ENCODE results near the gene SMIM41.

Gene SMIM41

DNA sequence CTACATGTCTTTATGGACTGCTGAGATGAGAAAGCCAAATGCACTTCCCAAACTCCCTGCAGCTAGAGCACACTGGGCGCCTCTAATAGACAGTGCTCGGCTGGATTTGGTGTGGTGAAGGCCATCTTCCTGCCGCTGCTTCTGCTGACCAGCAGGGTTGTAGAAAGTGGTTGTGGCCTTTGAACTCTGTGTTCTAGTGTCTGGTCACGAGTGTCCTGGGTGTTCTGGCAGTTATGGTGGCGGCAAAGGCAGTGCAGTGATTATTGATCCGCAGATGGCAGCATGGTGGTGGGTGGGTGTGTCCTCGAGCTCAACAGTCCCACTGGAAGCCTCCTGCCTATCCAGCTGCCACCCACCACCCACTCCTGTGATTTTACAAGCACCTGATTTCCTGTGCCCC is 43.4 kb downstream of the SMIM41 start:
- DNase-seq: no peak

- DNase-seq: no peak
Observed at GRCh38 chr12:52123487-52124186, 44.1 kb downstream of the SMIM41 start.

- DNase-seq: no peak
Observed at GRCh38 chr12:52125476-52125900, 46.0 kb downstream of the SMIM41 start.

- no peak for DNase-seq
Observed at GRCh38 chr12:52126050-52126604, 46.6 kb downstream of the SMIM41 start.

DNA sequence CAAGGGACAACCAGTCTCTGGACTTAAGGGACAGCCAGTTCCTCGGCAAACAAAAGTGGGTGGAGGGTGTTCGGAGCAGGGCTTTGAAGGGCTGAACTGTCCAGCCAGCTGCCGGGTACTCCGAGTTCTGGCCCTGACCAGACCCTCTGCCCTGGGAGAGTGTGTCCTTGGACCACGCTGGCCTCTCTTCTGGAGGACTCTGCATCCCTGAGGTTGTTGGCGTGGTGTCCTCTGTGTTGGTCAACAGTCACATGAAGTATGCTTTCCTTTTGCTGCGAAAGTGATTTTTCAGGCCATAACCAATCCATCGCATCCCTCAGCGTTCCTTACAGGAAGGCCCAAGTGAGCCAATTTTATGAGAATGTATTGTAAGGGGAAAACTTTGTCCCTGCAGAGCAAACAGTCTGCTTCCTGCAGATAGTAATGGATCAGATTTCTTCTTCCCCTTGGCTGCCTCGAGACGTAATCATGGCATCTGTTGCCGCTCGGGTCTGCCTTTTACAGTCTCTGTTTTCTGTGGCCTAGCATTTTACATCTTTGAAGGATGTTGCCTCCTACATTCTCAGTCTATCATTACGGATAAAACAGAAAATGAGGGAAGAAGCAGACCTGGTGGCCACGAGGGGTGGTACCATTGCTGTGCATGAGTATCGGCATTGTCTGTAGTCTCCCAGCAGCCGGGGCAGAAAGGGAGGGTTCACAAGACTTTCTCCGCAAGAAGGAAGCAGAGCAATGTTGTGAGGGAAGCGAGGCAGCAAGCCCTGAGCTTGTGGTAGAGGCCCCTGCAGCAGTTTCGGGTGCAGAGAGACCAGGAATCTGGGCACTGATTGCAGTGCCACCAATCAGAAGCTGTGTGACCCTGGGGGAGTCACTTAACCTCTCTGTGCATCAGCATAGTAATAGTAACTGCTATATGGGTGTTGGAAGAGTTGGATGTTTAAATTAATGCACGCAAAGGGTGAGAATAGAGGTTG is 47.4 kb downstream of the SMIM41 start:
- DNase-seq: no peak

GRCh38 chr12:52127683-52128450 is 48.4 kb downstream of the SMIM41 start:
- no peak for DNase-seq

DNA sequence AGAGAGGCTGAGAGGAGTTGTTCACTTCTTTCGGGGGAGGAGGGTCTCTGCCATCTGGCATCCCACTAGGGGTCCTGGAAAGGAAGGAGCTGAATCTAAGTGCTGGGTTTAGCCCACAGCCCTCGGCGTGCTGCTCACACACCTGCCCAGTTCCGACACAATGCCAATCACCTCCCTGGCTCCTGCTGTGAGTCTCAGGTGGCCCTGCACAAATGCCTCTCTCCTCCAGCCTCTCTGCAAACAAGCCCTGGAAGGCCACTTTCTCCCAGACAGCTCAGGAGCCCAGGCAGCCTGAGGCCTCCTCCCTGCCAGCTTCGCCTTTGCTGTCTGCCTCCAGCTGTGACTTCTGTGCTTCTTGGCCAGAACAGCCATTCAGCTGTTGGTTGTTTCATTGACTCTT is 51.2 kb downstream of the SMIM41 start:
- DNase-seq: no peak

DNA sequence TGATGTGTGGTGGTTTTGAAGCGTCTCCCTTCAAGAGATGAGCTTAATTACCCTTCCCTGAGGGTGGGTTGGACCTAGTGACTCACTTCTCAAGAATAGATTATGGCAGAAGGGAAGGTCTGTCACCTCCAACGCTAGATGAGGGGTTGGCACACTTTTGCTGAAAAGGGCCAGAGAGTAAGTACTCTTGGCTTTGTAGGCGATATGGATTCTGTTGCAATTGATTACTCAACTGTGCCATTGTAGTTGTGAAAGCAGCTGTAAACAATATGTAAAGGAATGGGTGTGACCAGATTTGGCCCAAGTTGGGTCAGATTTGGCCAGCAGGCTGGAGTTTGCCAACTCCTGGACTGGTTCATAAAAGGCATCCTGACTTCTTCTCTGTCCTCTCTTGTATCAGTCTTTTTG is 53.3 kb downstream of the SMIM41 start:
- no peak for DNase-seq

- DNase-seq: no peak
Observed at GRCh38 chr12:52137746-52138145, 58.2 kb downstream of the SMIM41 start.

DNA sequence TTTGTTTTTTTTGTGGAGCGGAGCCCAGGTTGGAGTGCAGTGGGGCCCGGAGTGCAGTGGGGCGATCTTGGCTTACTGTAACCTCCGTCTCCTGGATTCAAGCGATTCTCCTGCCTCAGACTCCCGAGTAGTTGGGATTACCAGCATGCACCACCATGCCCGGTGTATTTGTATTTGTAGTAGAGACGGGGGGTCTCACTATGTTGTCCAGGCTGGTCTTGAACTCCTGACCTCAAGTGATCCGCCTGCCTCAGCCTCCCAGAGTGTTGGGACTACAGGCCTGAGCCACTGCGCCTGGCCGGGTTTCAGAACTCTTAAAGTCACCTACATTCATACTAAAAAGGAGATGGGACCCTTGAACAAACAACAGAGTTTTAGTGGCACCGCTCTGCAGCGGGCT is 59.6 kb downstream of the SMIM41 start:
- DNase-seq: no peak

GRCh38 chr12:52139579-52140062 is 60.1 kb downstream of the SMIM41 start:
- DNase-seq: peak; percentile 41

GRCh38 chr12:52141306-52141705 is 61.8 kb downstream of the SMIM41 start:
- no peak for DNase-seq

DNA sequence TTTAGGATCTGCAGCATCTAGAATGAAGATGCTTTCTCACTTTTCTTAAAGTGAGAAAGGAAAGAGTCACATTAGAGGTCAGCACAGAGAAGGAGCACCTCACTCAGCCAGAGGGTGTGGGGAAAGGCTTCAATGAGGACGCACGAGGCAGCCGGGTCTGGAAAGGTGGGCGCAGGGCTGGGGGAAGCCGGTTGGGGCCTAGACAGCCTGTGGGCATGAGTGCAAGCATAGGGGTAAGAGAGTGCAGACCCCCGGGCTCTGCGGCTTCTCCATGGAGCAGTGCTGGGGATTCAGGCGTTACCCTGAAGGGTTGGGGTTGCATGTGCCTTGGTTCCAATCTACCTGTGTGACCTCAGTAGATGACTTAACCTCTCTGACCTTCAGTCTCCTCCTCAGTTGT is 62.4 kb downstream of the SMIM41 start:
- DNase-seq: no peak

DNA sequence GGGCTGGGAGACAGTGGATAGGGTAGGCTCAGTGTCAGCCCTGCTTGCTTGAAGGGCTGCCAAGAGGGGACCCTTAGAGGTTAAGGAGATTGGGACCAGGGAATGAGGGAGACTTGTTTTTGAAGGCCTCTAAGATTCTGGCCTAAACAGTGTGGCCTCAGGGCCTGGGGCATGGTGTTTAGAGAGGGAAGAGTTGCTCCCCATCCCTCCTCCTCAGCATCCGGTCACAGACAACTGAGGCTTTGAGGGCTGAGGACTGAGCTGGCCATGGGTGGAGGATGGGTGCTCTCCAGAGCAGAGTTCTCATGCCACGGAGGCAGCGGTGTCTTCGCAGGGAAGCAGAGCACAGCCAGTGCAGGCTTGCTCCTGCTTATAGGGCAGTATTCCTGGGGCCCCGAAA is 62.9 kb downstream of the SMIM41 start:
- DNase-seq: no peak

GRCh38 chr12:52144512-52145227 is 65.2 kb downstream of the SMIM41 start:
- DNase-seq: no peak

DNA sequence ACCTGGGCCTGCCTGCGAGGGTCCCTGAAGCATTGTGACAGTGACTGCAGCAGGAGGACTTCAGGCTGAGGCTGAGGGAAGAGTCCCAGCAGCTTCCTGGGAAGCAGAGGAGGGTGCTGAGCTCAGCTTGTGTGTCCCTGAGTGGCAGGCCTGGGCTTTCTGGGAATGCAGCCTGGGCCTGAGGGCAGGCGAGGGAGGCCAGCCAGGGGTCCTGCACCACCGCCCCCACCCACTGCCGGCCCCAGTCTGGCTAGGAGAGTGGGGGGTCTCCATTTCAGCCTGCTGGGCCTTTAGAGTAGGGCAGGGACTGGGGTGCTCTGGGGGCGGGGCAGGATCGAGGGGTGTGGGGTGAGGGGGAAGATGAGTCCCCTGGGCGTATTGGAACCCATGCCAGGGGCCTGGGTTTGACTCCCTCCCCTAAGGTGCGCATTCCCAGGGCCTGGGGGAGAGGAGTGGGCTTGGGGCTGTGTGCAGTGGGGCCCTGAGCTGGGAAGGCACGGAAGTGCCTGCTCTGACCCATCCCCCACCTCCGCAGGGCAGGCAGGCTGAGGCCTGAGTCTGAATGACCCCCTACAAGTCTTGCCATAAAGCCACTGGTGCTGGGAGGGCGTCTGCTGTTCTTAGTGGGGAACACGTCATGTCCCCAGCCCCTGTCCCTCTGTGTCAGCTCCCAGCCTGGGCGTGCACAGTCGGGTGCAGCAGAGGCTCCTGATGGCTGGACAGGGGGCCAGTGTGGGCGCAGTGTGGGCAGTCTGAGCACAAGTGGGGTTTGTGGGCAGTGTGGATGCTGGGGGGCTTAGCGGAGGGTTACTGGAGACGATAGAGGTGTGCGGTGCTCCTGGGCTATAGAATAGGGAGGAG is 66.0 kb downstream of the SMIM41 start:
- DNase-seq: no peak

DNA sequence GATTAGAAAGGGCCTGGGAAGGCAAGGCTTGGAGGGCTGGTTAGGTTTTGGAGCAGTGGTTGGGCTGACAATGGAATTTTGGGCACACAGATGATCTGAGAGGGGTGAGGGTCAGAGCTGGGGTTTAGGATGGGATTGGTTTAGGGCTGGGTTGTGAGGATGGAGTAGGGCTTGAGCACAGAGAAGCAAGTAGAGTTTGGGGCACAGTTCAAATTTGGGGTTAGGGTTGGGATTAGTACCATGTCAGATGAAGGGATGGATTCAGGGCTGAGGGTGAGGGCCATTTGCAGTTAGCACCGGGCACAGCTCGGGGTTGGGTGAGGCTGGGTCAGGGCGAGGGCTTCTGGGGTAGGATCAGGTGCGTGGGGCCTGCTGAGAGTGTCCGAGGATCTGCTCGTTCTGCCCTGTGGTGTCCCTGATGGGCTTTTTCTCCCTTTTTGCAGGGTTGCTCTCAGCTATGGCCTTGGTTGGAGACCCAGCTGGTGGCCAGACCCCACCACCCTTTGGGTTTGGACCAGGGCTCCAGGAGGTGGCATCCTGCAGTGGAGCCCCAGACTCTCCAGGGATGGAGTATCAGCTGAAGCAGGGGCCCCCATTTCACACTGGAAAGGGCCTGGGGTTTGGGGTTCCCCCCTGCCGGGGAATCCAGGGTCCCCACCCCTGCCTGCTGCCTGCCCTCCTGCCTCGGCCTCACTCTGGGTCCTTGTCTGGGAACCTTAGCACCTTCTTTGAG is 66.8 kb downstream of the SMIM41 start:
- no peak for DNase-seq

DNA sequence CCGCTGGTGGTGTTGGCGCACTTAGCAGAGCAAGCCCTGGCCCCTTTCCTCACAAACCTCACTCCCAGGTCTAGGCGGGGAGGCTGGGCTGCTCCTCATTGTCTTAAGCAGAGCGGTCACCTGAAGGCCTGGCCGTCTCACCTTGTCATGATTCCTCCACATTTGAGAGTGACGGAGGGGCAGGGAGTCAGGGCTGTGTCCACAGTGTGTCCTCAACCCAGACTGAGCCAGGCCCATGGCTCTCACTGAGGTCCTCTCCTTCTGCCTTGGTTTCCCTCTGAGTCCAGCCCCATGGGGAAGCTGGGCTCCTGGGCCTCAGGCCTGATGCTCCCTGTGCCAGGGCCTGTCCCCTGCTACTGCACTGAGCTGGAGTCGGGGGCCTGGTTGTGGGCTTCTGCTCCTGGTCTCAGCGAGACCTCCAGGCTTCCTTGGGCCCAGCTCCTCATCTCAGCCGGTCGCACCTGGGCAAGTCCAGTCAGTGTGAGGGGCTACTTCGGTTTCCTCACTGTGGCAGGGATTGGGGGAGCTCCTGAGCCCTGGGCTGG is 67.4 kb downstream of the SMIM41 start:
- DNase-seq: no peak

- no peak for DNase-seq
Observed at GRCh38 chr12:52147367-52147963, 68.0 kb downstream of the SMIM41 start.

Data from CD4-positive, alpha-beta T cell treated with Interleukin-10 for 1 hour (primary cell).